ENCODE measurements around the gene MED27. TPM values are rescaled to one million over a fixed set of nuclear protein-coding genes. Genes with fewer than 3 reads are reported as not detected.

MED27 gene
- total RNA-seq, 1 donor, result 19.0 TPM

- H3K4me3 ChIP-seq (ENCODE audit: low read depth, low read length), result no peak overlapping the region
- no peak for TF ChIP-seq CTCF (IDR thresholded peaks at IDR 0.05; ENCODE audit: insufficient read depth, low read depth, low read length)
- DNase-seq (ENCODE audit: low read depth), result no peak
These were observed 242.9 kb downstream of the MED27 start for GRCh38 chr9:131836607-131837315.

DNA sequence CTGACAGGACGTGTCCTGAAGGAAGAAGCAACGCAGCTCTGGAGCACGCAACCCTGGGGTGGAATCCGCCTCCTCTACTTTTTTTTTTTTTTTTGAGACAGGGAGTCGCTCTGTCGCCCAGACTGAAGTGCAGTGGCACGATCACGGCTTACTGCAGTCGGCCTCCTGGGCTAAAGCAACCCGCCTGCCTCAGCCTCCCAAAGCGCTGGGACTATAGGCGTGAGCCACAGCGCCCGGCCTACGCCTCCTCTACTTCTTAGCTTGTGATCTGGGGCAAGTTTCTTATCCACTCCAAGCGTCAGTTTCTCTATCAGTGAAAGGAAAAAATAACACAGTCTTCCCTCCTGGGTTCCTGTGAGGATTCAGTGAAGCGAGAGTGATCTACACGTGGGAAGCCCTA is 243.6 kb downstream of the MED27 start:
- TF ChIP-seq CTCF (IDR thresholded peaks at IDR 0.05; ENCODE audit: insufficient read depth, low read depth, low read length), result no peak
- no peak overlapping the region for H3K4me3 ChIP-seq (ENCODE audit: low read depth, low read length)
- no peak for DNase-seq (ENCODE audit: low read depth)

GRCh38 chr9:131835151-131835910 is 244.3 kb downstream of the MED27 start:
- no peak for TF ChIP-seq CTCF (IDR thresholded peaks at IDR 0.05; ENCODE audit: insufficient read depth, low read depth, low read length)
- no peak for DNase-seq (ENCODE audit: low read depth)
- H3K4me3 ChIP-seq (ENCODE audit: low read depth, low read length), result no peak overlapping the region

- no peak for TF ChIP-seq CTCF (IDR thresholded peaks at IDR 0.05; ENCODE audit: insufficient read depth, low read depth, low read length)
- no peak for DNase-seq (ENCODE audit: low read depth)
- no peak overlapping the region for H3K4me3 ChIP-seq (ENCODE audit: low read depth, low read length)
These were observed 244.9 kb downstream of the MED27 start for GRCh38 chr9:131834721-131835120.

GRCh38 chr9:131833906-131834305 is 245.8 kb downstream of the MED27 start:
- DNase-seq (ENCODE audit: low read depth), result no peak
- H3K4me3 ChIP-seq (ENCODE audit: low read depth, low read length), result no peak overlapping the region
- TF ChIP-seq CTCF (IDR thresholded peaks at IDR 0.05; ENCODE audit: insufficient read depth, low read depth, low read length), result no peak

DNA sequence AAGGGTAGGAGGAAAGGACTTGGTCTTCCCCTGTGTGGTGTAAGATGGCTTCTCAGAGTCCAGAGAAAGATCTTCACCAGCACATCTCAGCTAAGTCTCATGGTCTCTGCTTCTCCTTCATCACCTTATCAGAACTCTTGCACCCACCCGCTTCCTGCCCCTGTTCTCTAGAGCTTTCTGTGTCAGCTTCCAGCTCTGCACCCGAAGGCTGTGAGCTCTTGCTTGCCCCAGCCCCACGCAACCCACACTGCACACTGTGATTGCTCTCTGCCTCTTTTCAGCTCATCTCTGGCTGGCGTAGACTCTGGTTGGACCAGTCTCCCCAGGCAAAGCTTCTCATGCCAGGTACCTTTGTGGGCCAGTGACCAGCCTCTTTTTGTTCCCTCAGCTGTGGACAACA is 246.6 kb downstream of the MED27 start:
- no peak for DNase-seq (ENCODE audit: low read depth)
- no peak overlapping the region for H3K4me3 ChIP-seq (ENCODE audit: low read depth, low read length)
- TF ChIP-seq CTCF (IDR thresholded peaks at IDR 0.05; ENCODE audit: insufficient read depth, low read depth, low read length), result no peak
